HG03558 (cell line): ENCODE measurements around the gene ATP2C2.
"Not testable (repeated sequence)": the region's sequence is repeated elsewhere in the genome, so short reads cannot be mapped to it uniquely, and the experiment has no call there.

Experiments
- ATAC-seq: cut with Tn5 transposase; IDR thresholded peaks from one replicate; pipeline ENCODE4 v1.9.1; 2021; ENCODE audit warnings: moderate number of reproducible peaks; ENCODE audit not compliant: unreplicated experiment; ENCODE audit errors: extremely low read depth

The ATP2C2 gene

GRCh38 chr16:84368308-84368996 lies at the start of gene ATP2C2:
Gene ATP2C2 (plus strand): TSS chr16:84368538. CDS start chr16:84368616, 78 bp downstream.
- ATAC-seq: no peak

- no peak for ATAC-seq
Measured at GRCh38 chr16:84319146-84319760, 49.1 kb upstream of the ATP2C2 start.

- no peak for ATAC-seq
Measured at GRCh38 chr16:84320511-84320910, 47.8 kb upstream of the ATP2C2 start.

GRCh38 chr16:84321932-84322331 lies 46.4 kb upstream of the ATP2C2 start:
- ATAC-seq: no peak

GRCh38 chr16:84322749-84323148 lies 45.6 kb upstream of the ATP2C2 start:
- ATAC-seq: no peak

- ATAC-seq: no peak
Measured at GRCh38 chr16:84323606-84324005, 44.7 kb upstream of the ATP2C2 start.

GRCh38 chr16:84324434-84325262 lies 43.7 kb upstream of the ATP2C2 start:
- no peak for ATAC-seq

GRCh38 chr16:84326545-84326944 lies 41.8 kb upstream of the ATP2C2 start:
- no peak for ATAC-seq

- ATAC-seq: no peak
Measured at GRCh38 chr16:84327926-84328505, 40.3 kb upstream of the ATP2C2 start.

- no peak for ATAC-seq
Measured at GRCh38 chr16:84329016-84329415, 39.3 kb upstream of the ATP2C2 start.

- no peak for ATAC-seq
Measured at GRCh38 chr16:84329843-84330684, 38.3 kb upstream of the ATP2C2 start.

- ATAC-seq: no peak
Measured at GRCh38 chr16:84330685-84331050, 37.7 kb upstream of the ATP2C2 start.

- ATAC-seq: no peak
Measured at GRCh38 chr16:84331998-84332780, 36.1 kb upstream of the ATP2C2 start.

- ATAC-seq: no peak
Measured at GRCh38 chr16:84332975-84333684, 35.2 kb upstream of the ATP2C2 start.

- ATAC-seq: no peak
Measured at GRCh38 chr16:84334058-84334457, 34.3 kb upstream of the ATP2C2 start.

- no peak for ATAC-seq
Measured at GRCh38 chr16:84334482-84334881, 33.9 kb upstream of the ATP2C2 start.

- ATAC-seq: not testable (repeated sequence)
Measured at GRCh38 chr16:84337236-84337635, 31.1 kb upstream of the ATP2C2 start.

GRCh38 chr16:84339311-84339710 lies 29.0 kb upstream of the ATP2C2 start:
- no peak for ATAC-seq

- no peak for ATAC-seq
Measured at GRCh38 chr16:84339766-84340165, 28.6 kb upstream of the ATP2C2 start.
